ENCODE measurements around the gene DBF4B.
A peak's percentile ranks its signal among the peaks of the same experiment; 100 is the strongest.

The DBF4B gene

GRCh38 chr17:44777394-44778348 is 69.2 kb downstream of the DBF4B start:
- no peak for DNase-seq (ENCODE audit: low spot score)

- DNase-seq (ENCODE audit: low spot score), result no peak
Observed at GRCh38 chr17:44778656-44779210, 70.3 kb downstream of the DBF4B start.

GRCh38 chr17:44779211-44780025 is 71.0 kb downstream of the DBF4B start:
- DNase-seq (ENCODE audit: low spot score), result peak; percentile 80

GRCh38 chr17:44780161-44780560 is 71.7 kb downstream of the DBF4B start:
- no peak for DNase-seq (ENCODE audit: low spot score)

- DNase-seq (ENCODE audit: low spot score), result no peak
Observed at GRCh38 chr17:44780845-44781480, 72.5 kb downstream of the DBF4B start.

GRCh38 chr17:44781551-44782325 is 73.3 kb downstream of the DBF4B start:
- no peak for DNase-seq (ENCODE audit: low spot score)

GRCh38 chr17:44782326-44782850 is 73.9 kb downstream of the DBF4B start:
- no peak for DNase-seq (ENCODE audit: low spot score)

GRCh38 chr17:44785921-44786320 is 77.5 kb downstream of the DBF4B start:
- no peak for DNase-seq (ENCODE audit: low spot score)

GRCh38 chr17:44786551-44787081 is 78.2 kb downstream of the DBF4B start:
- DNase-seq (ENCODE audit: low spot score), result no peak

- no peak for DNase-seq (ENCODE audit: low spot score)
Observed at GRCh38 chr17:44787271-44787940, 78.9 kb downstream of the DBF4B start.

- peak; percentile 28 for DNase-seq (ENCODE audit: low spot score)
Observed at GRCh38 chr17:44788139-44788538, 79.7 kb downstream of the DBF4B start.

GRCh38 chr17:44792276-44792675 is 83.8 kb downstream of the DBF4B start:
- peak; percentile 53 for DNase-seq (ENCODE audit: low spot score)

- no peak for DNase-seq (ENCODE audit: low spot score)
Observed at GRCh38 chr17:44793885-44794842, 85.7 kb downstream of the DBF4B start.

GRCh38 chr17:44794851-44795413 is 86.5 kb downstream of the DBF4B start:
- DNase-seq (ENCODE audit: low spot score), result peak; percentile 99

- DNase-seq (ENCODE audit: low spot score), result no peak
Observed at GRCh38 chr17:44795421-44795820, 87.0 kb downstream of the DBF4B start.

- no peak for DNase-seq (ENCODE audit: low spot score)
Observed at GRCh38 chr17:44795928-44796327, 87.5 kb downstream of the DBF4B start.

GRCh38 chr17:44796731-44797130 is 88.3 kb downstream of the DBF4B start:
- DNase-seq (ENCODE audit: low spot score), result no peak

- DNase-seq (ENCODE audit: low spot score), result no peak
Observed at GRCh38 chr17:44797802-44798201, 89.3 kb downstream of the DBF4B start.

GRCh38 chr17:44798356-44798755 is 89.9 kb downstream of the DBF4B start:
- no peak for DNase-seq (ENCODE audit: low spot score)
